Endodermal cell (in vitro differentiated cells): ENCODE data around the gene PHKB. TPM values are rescaled to one million over a fixed set of nuclear protein-coding genes. Genes with fewer than 3 reads are reported as not detected.

Experiments
- DNase-seq: peaks from one replicate; pipeline ENCODE4 v3.0.0-alpha.2; 2017
- H3K27ac ChIP-seq: 2 replicates; pipeline ENCODE4 v1.5.1; 2013; ENCODE audit warnings: mild to moderate bottlenecking, low read depth, low read length, moderate library complexity
- H3K27me3 ChIP-seq: 2 replicates; pipeline ENCODE4 v1.6.1; 2013; ENCODE audit warnings: mild to moderate bottlenecking, low read length, moderate library complexity; ENCODE audit not compliant: insufficient read depth, control insufficient read depth, poor library complexity, severe bottlenecking
- H3K36me3 ChIP-seq: 2 replicates; pipeline ENCODE4 v1.7.0; 2013; ENCODE audit warnings: mild to moderate bottlenecking, low read length, moderate library complexity; ENCODE audit not compliant: control insufficient read depth, insufficient read depth
- H3K4me1 ChIP-seq: one replicate; pipeline ENCODE4 v1.7.0; 2013; ENCODE audit warnings: low read length; ENCODE audit not compliant: control insufficient read depth, insufficient read depth
- H3K4me3 ChIP-seq: 2 replicates; pipeline ENCODE4 v1.5.1; 2013; ENCODE audit warnings: mild to moderate bottlenecking, low read length, moderate library complexity
- H3K9ac ChIP-seq: 2 replicates; pipeline ENCODE4 v1.6.1; 2013; ENCODE audit warnings: mild to moderate bottlenecking, low read length, moderate library complexity; ENCODE audit not compliant: poor library complexity, severe bottlenecking; ENCODE audit errors: extremely low read depth
- H3K9me3 ChIP-seq: 2 replicates; pipeline ENCODE4 v1.6.1; 2013; ENCODE audit warnings: mild to moderate bottlenecking, low read length, moderate library complexity; ENCODE audit not compliant: control insufficient read depth
- H3K27ac Mint-ChIP-seq: 2 replicates; pipeline ENCODE4 v1.8.0; 2020; ENCODE audit warnings: mixed read lengths
- H3K27me3 Mint-ChIP-seq: 2 replicates; pipeline ENCODE4 v1.8.0; 2021; ENCODE audit warnings: mild to moderate bottlenecking, mixed read lengths; ENCODE audit not compliant: insufficient read depth
- H3K36me3 Mint-ChIP-seq: 2 replicates; pipeline ENCODE4 v1.8.0; 2020; ENCODE audit warnings: low read depth, mixed read lengths
- H3K4me1 Mint-ChIP-seq: 2 replicates; pipeline ENCODE4 v1.8.0; 2020; ENCODE audit warnings: mixed read lengths
- H3K4me3 Mint-ChIP-seq: 2 replicates; pipeline ENCODE4 v1.8.0; 2020; ENCODE audit warnings: mild to moderate bottlenecking, moderate library complexity, mixed read lengths
- H3K9me3 Mint-ChIP-seq: 2 replicates; pipeline ENCODE4 v1.8.0; 2020; ENCODE audit warnings: mild to moderate bottlenecking, mixed read lengths
- CTCF ChIP-seq: fragments of 200-600 bp; sonication (generic); conservative IDR thresholded peaks from 2 replicates; pipeline ENCODE4 v1.5.0; 2021; ENCODE audit warnings: antibody characterized with exemption, mild to moderate bottlenecking
- WGBS, 2 experiments: methylation state at CpG; one replicate each; pipeline versions ENCODE4 v1.1.5 to v1.1.7; 2013; ENCODE audit warnings: missing lambda C conversion rate in 2 of 2, mixed read lengths in 1 of 2; ENCODE audit not compliant: insufficient coverage in 1 of 2, insufficient read length in 1 of 2; 5-methylcytosine and 5-hydroxymethylcytosine counted together
- total RNA-seq, 2 donors: library from RNA; stranded (reverse); fragmentation: NEBNext Ultra II Directional in 1 of 2; extraction: Animal tissue kit (Norgen Biotek cat#: 25700) in 1 of 2; gene quantifications; 2 replicates in 1 of 2; 3 replicates in 1 of 2; pipeline ENCODE4 v1.2.1, GENCODE V29; 2021

PHKB gene
- total RNA-seq, 2 donors from 2014 or later = 51.0 to 71.8 TPM

- no peak for TF ChIP-seq CTCF
Measured at GRCh38 chr16:47695756-47696155, 234.6 kb downstream of the PHKB start.

GRCh38 chr16:47697826-47698225, 236.7 kb downstream of the PHKB start:
- Histone ChIP-seq H3K9me3 (no peaks in the 10 kb centered on the region), H3K36me3 (peaks cover 62% of the 10 kb centered on the region), H3K4me1 (no peaks in the 10 kb centered on the region), H3K4me3 (no peak overlapping the region), H3K27me3 (no peaks in the 10 kb centered on the region), H3K9ac (no peak overlapping the region), H3K27ac (no peak overlapping the region)
- no peak for TF ChIP-seq CTCF
- peaks cover 4% of the 10 kb centered on the region for H3K4me1 Mint-ChIP-seq
- H3K27ac Mint-ChIP-seq = no peak overlapping the region
- no peaks in the 10 kb centered on the region for H3K27me3 Mint-ChIP-seq
- no peak overlapping the region for H3K4me3 Mint-ChIP-seq
- H3K9me3 Mint-ChIP-seq = peaks cover under 1% of the 10 kb centered on the region
- peaks cover 56% of the 10 kb centered on the region for H3K36me3 Mint-ChIP-seq
- WGBS, 2 experiments = 94 to 100% methylated on average over 3 of the region's 3 CpGs
- no peak for DNase-seq

More at GRCh38 chr16:47695756-47696155, 234.6 kb downstream of the PHKB start:
- WGBS, 2 experiments = 97% methylated on average over 4 of the region's 4 CpGs; no CpG with 5 or more reads in 1 of the 2 experiments
- no peaks in the 10 kb centered on the region for H3K27me3 Mint-ChIP-seq
- H3K4me3 Mint-ChIP-seq = no peak overlapping the region
- DNase-seq = no peak
- H3K27ac Mint-ChIP-seq = no peak overlapping the region
- no peaks in the 10 kb centered on the region for H3K9me3 Mint-ChIP-seq
- Histone ChIP-seq H3K36me3 (peaks cover 77% of the 10 kb centered on the region), H3K4me1 (no peaks in the 10 kb centered on the region), H3K9ac (no peak overlapping the region), H3K9me3 (no peaks in the 10 kb centered on the region), H3K27me3 (no peaks in the 10 kb centered on the region), H3K27ac (no peak overlapping the region), H3K4me3 (no peak overlapping the region)
- peaks cover 60% of the 10 kb centered on the region for H3K36me3 Mint-ChIP-seq
- H3K4me1 Mint-ChIP-seq = peaks cover 2% of the 10 kb centered on the region

GRCh38 chr16:47699106-47699505, 238.0 kb downstream of the PHKB start:
- H3K4me3 ChIP-seq = no peak overlapping the region
- H3K27ac Mint-ChIP-seq = no peak overlapping the region
- H3K4me1 Mint-ChIP-seq = peaks cover 4% of the 10 kb centered on the region
- H3K36me3 Mint-ChIP-seq = peaks cover 54% of the 10 kb centered on the region
- H3K9me3 ChIP-seq = no peaks in the 10 kb centered on the region
- 79 to 91% methylated on average over 3 to 5 of the region's 5 CpGs for WGBS, 2 experiments
- H3K9me3 Mint-ChIP-seq = peaks cover 2% of the 10 kb centered on the region
- DNase-seq = no peak
- H3K4me3 Mint-ChIP-seq = no peak overlapping the region
- H3K27me3 Mint-ChIP-seq = no peaks in the 10 kb centered on the region
- no peak overlapping the region for H3K27ac ChIP-seq
- peaks cover 49% of the 10 kb centered on the region for H3K36me3 ChIP-seq
- no peaks in the 10 kb centered on the region for H3K27me3 ChIP-seq
- TF ChIP-seq CTCF = no peak
- H3K4me1 ChIP-seq = no peaks in the 10 kb centered on the region
- H3K9ac ChIP-seq = no peak overlapping the region
